ENCODE measurements around the gene OXSR1.

The OXSR1 gene

GRCh38 chr3:38168151-38169026 lies 3.1 kb downstream of the OXSR1 start:
- H3K4me3 ChIP-seq (ENCODE audit: low read depth, low read length) = no peak overlapping the region
- TF ChIP-seq MAX (IDR thresholded peaks at IDR 0.05; ENCODE audit: low read depth, low read length) (no peak), CTCF (IDR thresholded peaks at IDR 0.05; ENCODE audit: low read depth, low read length) (no peak), POLR2A (IDR thresholded peaks at IDR 0.05; ENCODE audit: extremely low read depth, insufficient read length) (no peak), MYC (IDR thresholded peaks at IDR 0.05; ENCODE audit: low read depth, low read length) (no peak)
- DNase-seq (ENCODE audit: low read depth) = no peak

- DNase-seq (ENCODE audit: low read depth) = no peak
- TF ChIP-seq CTCF (IDR thresholded peaks at IDR 0.05; ENCODE audit: low read depth, low read length) (no peak), MAX (IDR thresholded peaks at IDR 0.05; ENCODE audit: low read depth, low read length) (no peak), POLR2A (IDR thresholded peaks at IDR 0.05; ENCODE audit: extremely low read depth, insufficient read length) (no peak), MYC (IDR thresholded peaks at IDR 0.05; ENCODE audit: low read depth, low read length) (no peak)
Observed at GRCh38 chr3:38169027-38169317, 3.6 kb downstream of the OXSR1 start.

DNA sequence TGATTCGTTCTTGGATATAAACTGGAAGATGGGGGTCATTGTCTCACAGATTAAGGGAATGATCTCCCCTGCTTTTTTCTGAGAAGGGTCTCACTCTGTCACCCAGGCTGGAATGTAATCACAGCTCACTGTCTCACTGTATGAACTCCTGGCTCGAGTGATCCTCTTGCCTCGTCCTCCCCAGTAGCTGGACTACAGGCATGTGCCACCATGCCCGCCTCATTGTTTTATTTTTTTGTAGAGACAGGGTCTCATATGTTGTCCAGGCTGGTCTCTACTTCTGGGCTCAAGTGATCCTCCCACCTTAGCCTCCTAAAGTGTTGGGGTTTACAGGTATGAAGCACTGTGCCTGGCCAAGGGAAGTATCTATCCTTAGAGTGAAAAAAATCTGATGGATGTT lies 5.4 kb downstream of the OXSR1 start:
- TF ChIP-seq POLR2A (IDR thresholded peaks at IDR 0.05; ENCODE audit: extremely low read depth, insufficient read length) = no peak
- no peak for TF ChIP-seq MYC (IDR thresholded peaks at IDR 0.05; ENCODE audit: low read depth, low read length)
- no peak for TF ChIP-seq CTCF (IDR thresholded peaks at IDR 0.05; ENCODE audit: low read depth, low read length)
- TF ChIP-seq MAX (IDR thresholded peaks at IDR 0.05; ENCODE audit: low read depth, low read length) = no peak
- no peak for DNase-seq (ENCODE audit: low read depth)

More at GRCh38 chr3:38169027-38169317, 3.6 kb downstream of the OXSR1 start:
- no peak overlapping the region for H3K4me3 ChIP-seq (ENCODE audit: low read depth, low read length)

DNA sequence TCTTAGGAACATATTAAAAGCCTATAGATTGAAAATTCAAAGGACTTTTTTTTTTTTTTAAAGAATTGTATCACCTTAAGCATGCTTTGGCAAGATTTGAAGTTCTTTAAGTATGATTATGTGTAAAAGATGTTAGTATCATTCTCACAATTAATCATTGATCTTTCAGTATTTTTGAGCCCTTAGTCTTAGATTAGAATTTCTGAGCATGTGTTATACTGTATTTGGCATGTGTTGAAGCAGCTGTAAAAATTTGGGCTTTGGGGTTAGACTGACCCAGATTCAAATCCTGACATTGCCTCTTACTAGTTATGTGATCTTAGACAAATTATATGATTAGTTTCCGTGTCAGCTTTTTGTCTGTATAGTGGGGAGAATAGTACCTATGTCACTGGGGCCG lies 6.3 kb downstream of the OXSR1 start:
- H3K4me3 ChIP-seq (ENCODE audit: low read depth, low read length) = no peak overlapping the region
- TF ChIP-seq MYC (IDR thresholded peaks at IDR 0.05; ENCODE audit: low read depth, low read length) = no peak
- TF ChIP-seq MAX (IDR thresholded peaks at IDR 0.05; ENCODE audit: low read depth, low read length) = no peak
- TF ChIP-seq CTCF (IDR thresholded peaks at IDR 0.05; ENCODE audit: low read depth, low read length) = no peak
- TF ChIP-seq POLR2A (IDR thresholded peaks at IDR 0.05; ENCODE audit: extremely low read depth, insufficient read length) = no peak

More for the DNA sequence above, 5.4 kb downstream of the OXSR1 start:
- no peak overlapping the region for H3K4me3 ChIP-seq (ENCODE audit: low read depth, low read length)

GRCh38 chr3:38173834-38174418 lies 8.6 kb downstream of the OXSR1 start:
- H3K4me3 ChIP-seq (ENCODE audit: low read depth, low read length) = no peak overlapping the region
- DNase-seq (ENCODE audit: low read depth) = no peak
- TF ChIP-seq MYC (IDR thresholded peaks at IDR 0.05; ENCODE audit: low read depth, low read length) (no peak), MAX (IDR thresholded peaks at IDR 0.05; ENCODE audit: low read depth, low read length) (no peak), CTCF (IDR thresholded peaks at IDR 0.05; ENCODE audit: low read depth, low read length) (no peak), POLR2A (IDR thresholded peaks at IDR 0.05; ENCODE audit: extremely low read depth, insufficient read length) (no peak)

More for the DNA sequence above, 6.3 kb downstream of the OXSR1 start:
- DNase-seq (ENCODE audit: low read depth) = no peak
